ENCODE measurements around the gene BBS9. TPM values are rescaled to one million over a fixed set of nuclear protein-coding genes. Genes with fewer than 3 reads are reported as not detected.

The BBS9 gene
- total RNA-seq, 1 experiment from 2014 or later, result 26.4 TPM

DNA sequence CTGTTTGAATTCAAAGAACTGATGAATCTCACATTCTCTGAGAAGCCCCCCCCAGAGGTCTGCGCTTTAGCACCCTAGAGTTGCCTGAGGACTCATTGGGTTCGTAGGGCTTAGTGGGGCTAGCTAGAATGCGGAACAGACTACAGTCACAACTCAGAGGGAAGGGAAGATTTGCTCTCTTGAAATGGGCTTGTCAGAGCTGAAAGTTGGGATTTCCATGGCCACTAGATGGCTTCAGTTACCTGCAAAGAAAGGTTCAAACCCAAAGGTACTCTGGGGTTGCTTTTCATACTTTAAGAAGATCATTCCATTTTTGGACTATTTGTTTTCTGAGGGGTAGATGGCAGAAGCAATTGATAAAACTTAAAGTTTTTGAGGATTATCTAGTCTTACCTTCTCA lies 205.0 kb downstream of the BBS9 start:
- Mint-ChIP-seq H3K4me3 (no peak overlapping the region), H3K4me1 (peaks cover 0 to 2% of the 10 kb centered on the region in 2 experiments; a peak in 1 of 4 replicates), H3K36me3 (ENCODE audit: insufficient read depth in 1 of 3, low read depth in 3 of 3) (no peaks in the 10 kb centered on the region), H3K9me3 (no peaks in the 10 kb centered on the region), H3K27me3 (ENCODE audit: low read depth) (peaks cover 3% of the 10 kb centered on the region; the same call in 1 of the 2 replicates), H3K27ac (peak overlapping the region in 1 of 3 experiments; percentile 24; a peak in 2 of 7 replicates)
- no peak overlapping the region for H3K9ac ChIP-seq (ENCODE audit: extremely low read depth, insufficient read length, low read length)
- H3K4me2 ChIP-seq (ENCODE audit: insufficient read depth, insufficient read length, low read length), result no peak overlapping the region
- no peaks in the 10 kb centered on the region for H3K79me2 ChIP-seq (ENCODE audit: insufficient read depth, low read length)
- no peaks in the 10 kb centered on the region for H3K27me3 ChIP-seq (ENCODE audit: insufficient read depth, low read length)
- peak; percentile 61 for DNase-seq
- H2BK15ac ChIP-seq (ENCODE audit: low read depth, low read length), result no peak overlapping the region
- no peak overlapping the region for H2AFZ ChIP-seq (ENCODE audit: low read length)
- WGBS (ENCODE audit: extremely low coverage, insufficient read length, low lambda C conversion rate), result no CpG with 5 or more reads among the region's 3 CpGs
- no peak overlapping the region for H2BK5ac ChIP-seq (ENCODE audit: insufficient read length, low read length)
- no peak overlapping the region for H3K18ac ChIP-seq (ENCODE audit: insufficient read length, low read depth, low read length)
- H3T11ph ChIP-seq (ENCODE audit: low read length), result no peak overlapping the region
- no peak overlapping the region for H3K27ac ChIP-seq (ENCODE audit: insufficient read length, low read depth, low read length)
- no peaks in the 10 kb centered on the region for H3K4me1 ChIP-seq (ENCODE audit: insufficient read depth, low read length)
- no peak overlapping the region for H4K91ac ChIP-seq (ENCODE audit: insufficient read length, low read depth, low read length)
- no peak overlapping the region for H4K8ac ChIP-seq (replicated peaks; ENCODE audit: insufficient read length, low read depth, low read length)
- H3K9me3 ChIP-seq (ENCODE audit: control insufficient read depth, low read depth, low read length), result no peaks in the 10 kb centered on the region
- H2BK20ac ChIP-seq (ENCODE audit: low read depth, low read length, poor library complexity, severe bottlenecking), result no peak overlapping the region
- H3K23ac ChIP-seq (ENCODE audit: insufficient read length, low read depth, low read length), result no peak overlapping the region
- no peak overlapping the region for H3K4ac ChIP-seq (ENCODE audit: low read depth, low read length)
- H3K79me1 ChIP-seq (ENCODE audit: insufficient read depth, low read depth, low read length, poor library complexity, severe bottlenecking), result no peaks in the 10 kb centered on the region
- no peak overlapping the region for H2BK12ac ChIP-seq (ENCODE audit: insufficient read length, low read depth, low read length)
- H3K56ac ChIP-seq (ENCODE audit: insufficient read length, low read depth, low read length), result no peak overlapping the region
- H2AK5ac ChIP-seq (ENCODE audit: insufficient read length, low read length), result no peak overlapping the region
- no peak overlapping the region for H3K14ac ChIP-seq (ENCODE audit: insufficient read depth, low read length)
- H4K5ac ChIP-seq (ENCODE audit: insufficient read length, low read depth, low read length), result no peak overlapping the region
- H3K23me2 ChIP-seq (ENCODE audit: insufficient read length, low read depth, low read length, poor library complexity, severe bottlenecking), result no peaks in the 10 kb centered on the region
- no peak overlapping the region for H2BK120ac ChIP-seq (ENCODE audit: low read depth, low read length, poor library complexity, severe bottlenecking)
- no peaks in the 10 kb centered on the region for H4K20me1 ChIP-seq (ENCODE audit: control insufficient read depth, insufficient read depth, insufficient read length)
- TF ChIP-seq, protein P1, sequence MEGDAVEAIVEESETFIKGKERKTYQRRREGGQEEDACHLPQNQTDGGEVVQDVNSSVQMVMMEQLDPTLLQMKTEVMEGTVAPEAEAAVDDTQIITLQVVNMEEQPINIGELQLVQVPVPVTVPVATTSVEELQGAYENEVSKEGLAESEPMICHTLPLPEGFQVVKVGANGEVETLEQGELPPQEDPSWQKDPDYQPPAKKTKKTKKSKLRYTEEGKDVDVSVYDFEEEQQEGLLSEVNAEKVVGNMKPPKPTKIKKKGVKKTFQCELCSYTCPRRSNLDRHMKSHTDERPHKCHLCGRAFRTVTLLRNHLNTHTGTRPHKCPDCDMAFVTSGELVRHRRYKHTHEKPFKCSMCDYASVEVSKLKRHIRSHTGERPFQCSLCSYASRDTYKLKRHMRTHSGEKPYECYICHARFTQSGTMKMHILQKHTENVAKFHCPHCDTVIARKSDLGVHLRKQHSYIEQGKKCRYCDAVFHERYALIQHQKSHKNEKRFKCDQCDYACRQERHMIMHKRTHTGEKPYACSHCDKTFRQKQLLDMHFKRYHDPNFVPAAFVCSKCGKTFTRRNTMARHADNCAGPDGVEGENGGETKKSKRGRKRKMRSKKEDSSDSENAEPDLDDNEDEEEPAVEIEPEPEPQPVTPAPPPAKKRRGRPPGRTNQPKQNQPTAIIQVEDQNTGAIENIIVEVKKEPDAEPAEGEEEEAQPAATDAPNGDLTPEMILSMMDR (conservative IDR thresholded peaks at IDR 0.05), result peak; percentile 72
